GM19324 (cell line): ENCODE results near the gene PRR23E.

ENCODE experiments used
- ATAC-seq: cut with Tn5 transposase; IDR thresholded peaks from one replicate; pipeline ENCODE4 v1.9.1; 2021; ENCODE audit warnings: mild to moderate bottlenecking, moderate library complexity; ENCODE audit not compliant: unreplicated experiment, low FRiP score

The PRR23E gene

GRCh38 chr3:127182848-127183714 is 9.8 kb upstream of the PRR23E start:
- ATAC-seq, result no peak

DNA sequence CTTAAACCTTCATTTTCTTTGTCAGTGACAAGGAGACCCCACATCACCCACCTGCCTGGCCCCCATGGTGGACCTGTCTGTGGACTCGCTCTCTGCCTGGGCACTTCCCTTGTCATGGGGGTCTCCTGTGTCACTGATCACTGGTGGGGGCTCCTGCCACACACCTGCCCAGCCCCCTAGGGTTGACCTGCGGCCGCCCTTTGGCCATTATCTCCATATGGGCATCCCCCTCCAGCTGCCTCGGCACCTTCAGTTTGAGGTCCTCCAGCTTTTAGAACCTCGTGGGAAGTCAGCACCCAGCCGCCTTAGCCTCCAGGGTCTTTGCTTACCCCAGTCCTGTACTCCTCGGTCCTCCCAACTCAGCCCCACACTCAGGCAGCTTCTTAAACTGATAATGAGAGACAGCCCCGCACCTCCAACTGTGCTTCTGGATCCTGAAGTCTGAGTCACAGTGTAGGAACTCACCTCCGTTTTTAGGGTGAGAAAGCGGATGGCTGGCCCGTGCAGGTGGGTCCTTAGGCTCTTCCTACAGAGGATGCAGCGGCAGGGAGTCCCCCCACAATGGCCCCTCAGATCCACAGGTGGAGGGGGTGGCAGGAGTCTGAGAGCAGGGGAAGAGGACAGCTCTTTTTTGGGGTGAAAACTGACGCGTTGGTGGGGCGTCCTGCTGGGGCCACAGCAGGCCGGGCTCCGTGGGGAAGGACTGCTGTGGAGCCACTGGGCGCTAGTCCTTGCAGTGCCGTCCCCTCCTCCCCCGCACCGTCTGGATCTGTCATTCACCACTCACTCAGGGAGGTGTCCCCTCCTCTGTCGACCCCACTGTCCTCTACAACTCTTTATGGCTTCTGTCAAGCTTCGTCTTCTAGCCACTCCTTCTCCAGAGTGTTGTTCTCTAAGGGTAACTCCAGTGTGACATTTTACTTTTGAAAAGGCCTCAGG is 8.7 kb upstream of the PRR23E start:
- no peak for ATAC-seq

- no peak for ATAC-seq
These were observed 8.1 kb upstream of the PRR23E start for GRCh38 chr3:127184870-127185216.

GRCh38 chr3:127185268-127185667 is 7.7 kb upstream of the PRR23E start:
- no peak for ATAC-seq

GRCh38 chr3:127185962-127186674 is 6.8 kb upstream of the PRR23E start:
- ATAC-seq, result no peak

GRCh38 chr3:127187316-127187715 is 5.6 kb upstream of the PRR23E start:
- no peak for ATAC-seq

DNA sequence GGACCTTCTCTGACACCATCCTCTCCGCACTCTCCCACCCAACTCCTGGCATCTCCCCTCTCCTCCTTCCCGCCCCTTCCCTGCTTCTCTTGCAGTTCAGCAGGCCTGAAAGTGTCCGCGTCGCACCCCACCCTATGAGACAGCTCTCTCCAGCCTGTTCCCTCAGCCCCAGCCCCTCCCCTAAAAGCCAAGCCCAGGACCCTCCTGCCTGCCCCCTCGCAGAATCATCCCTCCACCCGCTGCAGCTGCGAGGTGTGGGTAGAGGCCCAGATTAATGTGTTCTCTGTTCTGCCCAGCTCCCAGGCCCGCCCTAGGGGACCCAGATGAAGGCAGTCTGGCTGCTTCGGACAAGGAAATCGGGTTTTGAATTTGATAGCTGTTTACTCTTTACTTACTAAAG is 410 bp downstream of the PRR23E start:
- no peak for ATAC-seq

DNA sequence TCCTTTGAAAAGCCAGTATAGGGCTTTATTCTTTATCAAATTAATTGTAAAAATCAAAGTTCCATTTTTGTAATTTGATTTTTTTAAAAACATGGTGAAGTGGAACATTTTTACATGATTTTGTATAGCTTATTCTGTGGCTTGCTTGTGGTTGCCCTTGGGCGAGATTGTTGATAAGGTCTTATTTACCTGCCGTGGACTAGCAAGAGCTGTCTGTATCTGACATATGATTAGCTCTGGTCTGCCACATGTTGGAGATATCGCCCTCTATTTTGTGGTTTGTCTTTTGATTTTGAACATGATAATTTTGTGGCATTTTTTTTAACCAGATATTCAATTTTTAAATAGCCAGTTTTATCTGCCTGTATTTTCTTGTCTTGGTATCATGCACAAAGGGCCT is 844 bp downstream of the PRR23E start:
- no peak for ATAC-seq

GRCh38 chr3:127194601-127195187 is 1.8 kb downstream of the PRR23E start:
- no peak for ATAC-seq

DNA sequence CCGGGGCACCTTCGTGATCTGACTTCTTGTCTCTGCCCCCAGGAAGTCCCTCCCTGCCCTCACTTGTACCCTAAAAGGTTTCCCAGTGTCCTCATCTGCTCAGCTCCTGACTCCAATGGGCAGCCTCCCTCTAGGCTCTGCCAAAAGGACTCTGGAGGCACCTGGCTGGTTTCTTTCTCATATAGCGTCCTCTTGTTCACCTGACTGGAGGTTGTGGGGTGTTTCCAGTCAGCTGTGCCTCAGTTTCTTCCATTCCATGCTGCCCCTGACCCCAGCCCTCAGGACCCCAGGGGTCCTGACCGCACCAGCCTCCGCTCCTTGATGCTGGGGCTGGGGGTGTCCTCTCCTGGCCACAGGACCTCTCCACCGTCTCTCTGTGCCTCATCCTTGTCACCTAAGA is 2.5 kb downstream of the PRR23E start:
- ATAC-seq, result no peak

- ATAC-seq, result no peak
These were observed 3.1 kb downstream of the PRR23E start for GRCh38 chr3:127196002-127196401.

DNA sequence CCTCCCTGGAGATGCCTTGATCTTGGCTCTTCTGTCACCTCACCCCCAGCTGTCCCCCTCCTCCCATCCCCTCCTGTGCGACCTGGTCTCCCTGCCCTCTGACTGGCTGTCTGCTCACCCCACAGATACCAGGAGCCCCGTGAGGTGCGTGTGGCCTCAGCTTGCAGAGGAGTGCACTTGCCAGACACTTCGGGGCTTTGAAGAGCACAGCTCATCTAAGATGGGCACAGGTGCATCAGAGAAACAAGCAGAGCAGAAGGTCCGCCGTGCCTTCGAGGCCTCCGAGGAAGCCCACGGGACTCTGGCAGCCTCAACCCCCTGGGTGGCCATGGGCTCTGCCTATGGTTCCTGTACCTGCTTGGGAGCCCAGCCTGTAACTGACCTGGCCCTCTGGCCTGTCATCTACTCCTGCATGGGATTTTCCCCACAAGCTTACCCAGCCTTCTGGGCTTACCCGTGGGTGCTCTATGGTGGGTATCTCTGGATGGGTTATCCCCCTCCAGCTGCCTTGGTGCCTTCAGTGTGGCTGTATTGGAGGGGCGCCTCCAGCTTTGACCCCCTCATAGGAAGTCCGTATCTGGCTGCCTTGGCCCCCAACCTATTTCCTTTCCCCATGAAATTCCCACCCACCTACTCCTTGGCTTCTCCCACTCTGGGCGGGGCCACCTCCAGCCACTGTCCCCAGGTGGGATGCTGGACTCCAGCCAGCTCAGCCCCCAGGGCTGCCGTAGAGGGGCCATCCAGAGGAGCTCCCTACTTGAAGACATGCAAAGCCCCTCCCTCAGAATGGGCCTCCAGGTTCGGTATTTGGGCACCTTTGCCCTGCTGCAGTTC is 3.8 kb downstream of the PRR23E start:
- ATAC-seq, result no peak

GRCh38 chr3:127197300-127198189 is 4.6 kb downstream of the PRR23E start:
- ATAC-seq, result no peak

DNA sequence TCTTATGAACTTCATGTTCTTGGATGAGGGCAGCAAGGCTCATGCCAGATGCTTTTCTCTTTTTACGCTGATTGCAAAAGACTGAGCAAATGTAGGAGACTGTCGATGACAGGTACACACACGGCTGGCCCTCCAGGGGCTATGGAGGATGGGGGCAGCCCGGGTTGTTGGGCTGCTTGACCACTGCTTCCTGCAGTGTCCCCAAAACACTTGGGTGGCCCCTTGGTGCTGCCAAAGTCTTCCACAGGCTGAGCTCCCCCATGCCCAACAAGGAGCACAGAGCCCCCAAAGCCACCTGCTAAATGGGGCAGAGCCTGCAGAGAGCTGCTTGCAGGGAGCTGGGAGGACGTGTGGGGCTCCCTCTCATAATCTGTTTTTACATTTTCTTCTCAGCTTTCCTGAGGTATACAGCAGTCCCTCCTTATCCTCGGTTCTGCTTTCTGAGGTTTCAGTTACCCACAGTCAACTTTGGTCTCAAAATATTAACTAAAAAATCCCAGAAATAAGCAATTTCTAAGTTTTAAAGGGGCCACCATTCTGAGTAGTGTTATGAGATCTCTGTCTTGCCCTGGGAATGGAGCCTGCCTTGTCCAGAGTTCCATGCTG is 7.3 kb downstream of the PRR23E start:
- ATAC-seq, result no peak

DNA sequence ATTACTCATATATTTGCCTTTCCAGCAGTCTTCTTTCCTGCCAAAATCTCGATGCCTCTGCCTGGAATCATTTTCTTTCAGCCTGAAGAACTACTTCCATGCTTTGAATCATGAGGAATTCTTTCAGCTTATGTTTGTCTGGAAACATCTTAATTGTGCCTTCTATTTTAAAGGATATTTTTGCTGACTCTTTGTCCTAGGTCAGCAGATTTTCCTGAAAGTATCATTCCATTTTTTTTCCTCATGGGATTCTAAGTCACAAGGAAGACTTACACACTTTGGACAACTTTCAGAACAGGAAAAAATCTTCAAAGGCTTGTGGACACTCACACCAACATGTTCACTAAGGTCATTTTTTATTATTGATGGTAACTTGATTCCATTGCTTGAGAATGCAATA is 10.1 kb downstream of the PRR23E start:
- ATAC-seq, result no peak

GRCh38 chr3:127204841-127205582 is 12.1 kb downstream of the PRR23E start:
- ATAC-seq, result no peak

DNA sequence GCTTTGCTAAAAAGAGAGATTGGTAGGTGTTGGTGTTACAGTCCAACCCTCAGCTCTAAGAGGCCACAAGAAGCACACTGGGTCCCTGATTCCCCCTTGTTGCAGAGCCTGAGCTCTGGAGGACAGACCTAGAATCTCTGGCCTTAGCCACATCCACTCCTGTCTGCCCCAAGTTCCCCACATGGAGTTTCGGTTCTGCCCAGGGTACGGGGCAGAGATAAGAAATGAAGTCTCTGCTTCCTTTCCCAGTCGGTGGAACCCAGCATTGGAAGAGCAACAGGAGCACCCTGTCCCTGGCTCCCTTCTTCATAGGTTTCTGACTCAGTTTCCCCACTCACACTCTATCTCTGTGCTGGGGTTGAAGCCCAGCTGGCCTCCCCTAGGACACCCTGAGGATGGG is 13.2 kb downstream of the PRR23E start:
- no peak for ATAC-seq
